Osteocyte (in vitro differentiated cells): ENCODE data around the gene DHRS11. TPM values are rescaled to one million over a fixed set of nuclear protein-coding genes. Genes with fewer than 3 reads are reported as not detected.

Experiments
- DNase-seq: peaks from one replicate; pipeline ENCODE4 v3.0.0; 2021; ENCODE audit warnings: mixed read lengths; ENCODE audit not compliant: unreplicated experiment; ENCODE audit errors: extremely low spot score
- H3K27ac Mint-ChIP-seq: one replicate; pipeline ENCODE4 v1.8.0; 2021; ENCODE audit warnings: mild to moderate bottlenecking, mixed read lengths; ENCODE audit not compliant: unreplicated experiment
- H3K27me3 Mint-ChIP-seq: one replicate; pipeline ENCODE4 v1.8.0; 2021; ENCODE audit warnings: mixed read lengths; ENCODE audit not compliant: unreplicated experiment
- H3K36me3 Mint-ChIP-seq: one replicate; pipeline ENCODE4 v1.8.0; 2021; ENCODE audit warnings: mixed read lengths; ENCODE audit not compliant: unreplicated experiment
- H3K4me1 Mint-ChIP-seq: one replicate; pipeline ENCODE4 v1.8.0; 2021; ENCODE audit warnings: mixed read lengths; ENCODE audit not compliant: unreplicated experiment
- H3K4me3 Mint-ChIP-seq: one replicate; pipeline ENCODE4 v1.8.0; 2021; ENCODE audit warnings: mild to moderate bottlenecking, moderate library complexity, mixed read lengths; ENCODE audit not compliant: unreplicated experiment
- H3K9me3 Mint-ChIP-seq: one replicate; pipeline ENCODE4 v1.8.0; 2021; ENCODE audit warnings: mixed read lengths; ENCODE audit not compliant: unreplicated experiment
- CTCF ChIP-seq: fragments of 200-600 bp; sonication (generic); IDR thresholded peaks from 2 replicates; pipeline ENCODE4 v1.5.0; 2021; ENCODE audit warnings: antibody characterized with exemption, mild to moderate bottlenecking, moderate library complexity
- total RNA-seq: library from RNA; stranded (reverse); gene quantifications from 2 replicates; pipeline ENCODE4 v1.2.1, GENCODE V29; 2021

The DHRS11 gene
- total RNA-seq, 1 donor from 2014 or later: 7.1 TPM

- no peak for TF ChIP-seq CTCF
- peaks cover 13% of the 10 kb centered on the region for H3K4me1 Mint-ChIP-seq
- peaks cover 53% of the 10 kb centered on the region for H3K27me3 Mint-ChIP-seq
- no peaks in the 10 kb centered on the region for H3K9me3 Mint-ChIP-seq
- no peaks in the 10 kb centered on the region for H3K36me3 Mint-ChIP-seq
- no peak overlapping the region for H3K4me3 Mint-ChIP-seq
- no peak for DNase-seq
- no peak overlapping the region for H3K27ac Mint-ChIP-seq
Measured at GRCh38 chr17:36631022-36631421, 39.3 kb downstream of the DHRS11 start.

GRCh38 chr17:36632916-36633771 lies 41.5 kb downstream of the DHRS11 start:
- no peak for DNase-seq
- peaks cover 73% of the 10 kb centered on the region for H3K27me3 Mint-ChIP-seq
- H3K4me3 Mint-ChIP-seq: no peak overlapping the region
- no peak overlapping the region for H3K27ac Mint-ChIP-seq
- H3K9me3 Mint-ChIP-seq: no peaks in the 10 kb centered on the region
- no peak for TF ChIP-seq CTCF
- peaks cover 13% of the 10 kb centered on the region for H3K4me1 Mint-ChIP-seq
- no peaks in the 10 kb centered on the region for H3K36me3 Mint-ChIP-seq

- H3K27ac Mint-ChIP-seq: no peak overlapping the region
- no peaks in the 10 kb centered on the region for H3K36me3 Mint-ChIP-seq
- peaks cover 13% of the 10 kb centered on the region for H3K4me1 Mint-ChIP-seq
- peaks cover 91% of the 10 kb centered on the region for H3K27me3 Mint-ChIP-seq
- peaks cover 3% of the 10 kb centered on the region for H3K9me3 Mint-ChIP-seq
- H3K4me3 Mint-ChIP-seq: no peak overlapping the region
- TF ChIP-seq CTCF: no peak
- DNase-seq: no peak
Measured at GRCh38 chr17:36640346-36640745, 48.7 kb downstream of the DHRS11 start.

- Mint-ChIP-seq H3K27ac (no peak overlapping the region), H3K27me3 (peaks cover 87% of the 10 kb centered on the region), H3K4me3 (peak overlapping the region; percentile 18), H3K4me1 (peaks cover 13% of the 10 kb centered on the region), H3K36me3 (no peaks in the 10 kb centered on the region), H3K9me3 (peaks cover 3% of the 10 kb centered on the region)
- TF ChIP-seq CTCF: no peak
- no peak for DNase-seq
Measured at GRCh38 chr17:36640836-36641235, 49.2 kb downstream of the DHRS11 start.

- H3K27ac Mint-ChIP-seq: no peak overlapping the region
- TF ChIP-seq CTCF: no peak
- H3K27me3 Mint-ChIP-seq: peaks cover 90% of the 10 kb centered on the region
- H3K4me1 Mint-ChIP-seq: peaks cover 13% of the 10 kb centered on the region
- H3K4me3 Mint-ChIP-seq: peak overlapping the region; percentile 74
- peaks cover 3% of the 10 kb centered on the region for H3K9me3 Mint-ChIP-seq
- DNase-seq: no peak
- no peaks in the 10 kb centered on the region for H3K36me3 Mint-ChIP-seq
Measured at GRCh38 chr17:36641331-36641876, 49.7 kb downstream of the DHRS11 start.
